ENCODE measurements around the gene ARHGAP25. TPM values are rescaled to one million over a fixed set of nuclear protein-coding genes. Genes with fewer than 3 reads are reported as not detected.

The ARHGAP25 gene
- total and polyA plus RNA-seq, 10 of the 15 experiments (the other 5 are each of a cell fraction or from before 2014, with no cell fraction given) = 0.15 to 1.0 (median 0.46) TPM

DNA sequence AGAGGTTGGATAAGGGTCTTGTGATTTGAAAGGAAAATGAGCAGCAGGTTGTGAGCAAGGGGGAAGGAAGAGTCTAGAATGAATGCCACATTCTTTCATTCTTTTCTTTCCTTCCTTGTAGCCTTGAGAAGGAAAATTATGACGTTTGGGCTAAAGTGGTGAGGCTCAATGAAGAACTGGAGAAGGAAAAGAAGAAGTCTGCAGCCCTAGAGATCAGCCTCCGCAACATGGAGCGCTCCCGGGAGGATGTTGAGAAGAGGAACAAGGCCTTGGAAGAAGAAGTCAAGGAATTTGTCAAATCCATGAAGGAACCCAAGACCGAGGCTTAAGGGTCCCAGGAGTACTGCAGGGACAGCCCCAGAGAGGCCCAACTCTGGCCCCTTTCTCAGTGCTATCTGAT is 91.3 kb downstream of the ARHGAP25 start (continued):
- TF ChIP-seq, protein P1, sequence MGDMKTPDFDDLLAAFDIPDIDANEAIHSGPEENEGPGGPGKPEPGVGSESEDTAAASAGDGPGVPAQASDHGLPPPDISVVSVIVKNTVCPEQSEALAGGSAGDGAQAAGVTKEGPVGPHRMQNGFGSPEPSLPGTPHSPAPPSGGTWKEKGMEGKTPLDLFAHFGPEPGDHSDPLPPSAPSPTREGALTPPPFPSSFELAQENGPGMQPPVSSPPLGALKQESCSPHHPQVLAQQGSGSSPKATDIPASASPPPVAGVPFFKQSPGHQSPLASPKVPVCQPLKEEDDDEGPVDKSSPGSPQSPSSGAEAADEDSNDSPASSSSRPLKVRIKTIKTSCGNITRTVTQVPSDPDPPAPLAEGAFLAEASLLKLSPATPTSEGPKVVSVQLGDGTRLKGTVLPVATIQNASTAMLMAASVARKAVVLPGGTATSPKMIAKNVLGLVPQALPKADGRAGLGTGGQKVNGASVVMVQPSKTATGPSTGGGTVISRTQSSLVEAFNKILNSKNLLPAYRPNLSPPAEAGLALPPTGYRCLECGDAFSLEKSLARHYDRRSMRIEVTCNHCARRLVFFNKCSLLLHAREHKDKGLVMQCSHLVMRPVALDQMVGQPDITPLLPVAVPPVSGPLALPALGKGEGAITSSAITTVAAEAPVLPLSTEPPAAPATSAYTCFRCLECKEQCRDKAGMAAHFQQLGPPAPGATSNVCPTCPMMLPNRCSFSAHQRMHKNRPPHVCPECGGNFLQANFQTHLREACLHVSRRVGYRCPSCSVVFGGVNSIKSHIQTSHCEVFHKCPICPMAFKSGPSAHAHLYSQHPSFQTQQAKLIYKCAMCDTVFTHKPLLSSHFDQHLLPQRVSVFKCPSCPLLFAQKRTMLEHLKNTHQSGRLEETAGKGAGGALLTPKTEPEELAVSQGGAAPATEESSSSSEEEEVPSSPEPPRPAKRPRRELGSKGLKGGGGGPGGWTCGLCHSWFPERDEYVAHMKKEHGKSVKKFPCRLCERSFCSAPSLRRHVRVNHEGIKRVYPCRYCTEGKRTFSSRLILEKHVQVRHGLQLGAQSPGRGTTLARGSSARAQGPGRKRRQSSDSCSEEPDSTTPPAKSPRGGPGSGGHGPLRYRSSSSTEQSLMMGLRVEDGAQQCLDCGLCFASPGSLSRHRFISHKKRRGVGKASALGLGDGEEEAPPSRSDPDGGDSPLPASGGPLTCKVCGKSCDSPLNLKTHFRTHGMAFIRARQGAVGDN (IDR thresholded peaks at IDR 0.05) = no peak
- TF ChIP-seq STAT3 (IDR thresholded peaks at IDR 0.05; ENCODE audit: low read depth, low read length) = no peak

- Histone ChIP-seq H3K27ac (ENCODE audit: control insufficient read depth, insufficient read depth) (no peak overlapping the region), H3K4me3 (no peak overlapping the region), H4K20me1 (ENCODE audit: control insufficient read depth, insufficient read depth) (no peaks in the 10 kb centered on the region; the same call in 1 of the 2 replicates), H3K9ac (ENCODE audit: control insufficient read depth, insufficient read depth, low read length) (no peak overlapping the region), H3K27me3 (replicated peaks in 1 of 2; ENCODE audit: control insufficient read depth in 2 of 2, insufficient read depth in 2 of 2, low read length in 1 of 2) (peaks cover 0 to 4% of the 10 kb centered on the region in 2 experiments; a peak in 2 of 4 replicates), H2AFZ (ENCODE audit: control insufficient read depth, low read depth, low read length) (no peak overlapping the region), H3K36me3 (ENCODE audit: control insufficient read depth in 2 of 2, insufficient read depth in 2 of 2, low read length in 1 of 2) (no peaks in the 10 kb centered on the region), H3K4me2 (ENCODE audit: control insufficient read depth, insufficient read depth) (no peak overlapping the region), H3K4me1 (ENCODE audit: control insufficient read depth, insufficient read depth, low read length) (peaks cover 9% of the 10 kb centered on the region), H3K9me3 (replicated peaks; ENCODE audit: control insufficient read depth, insufficient read depth, low read length) (no peaks in the 10 kb centered on the region), H3K79me2 (ENCODE audit: control insufficient read depth, insufficient read depth, low read length) (no peaks in the 10 kb centered on the region)
- SMC1A ChIA-PET (ENCODE audit: uncharacterized antibody, unreplicated experiment) = no interaction called here
- BruUV-seq (replicated peaks) = no TSS peak
- ATAC-seq (no peak), DNase-seq (ENCODE audit: low read depth, low spot score) (no peak), FAIRE-seq (no peak)
- intact Hi-C loops (cut with micrococcal nuclease; ENCODE audit: unreplicated experiment) (no loop called here), in situ Hi-C loops (cut with MboI) (no loop called here)
- 65% methylated on average over 4 of the region's 4 CpGs for WGBS (ENCODE audit: insufficient coverage, insufficient replicate concordance, low lambda C conversion rate, missing lambda C conversion rate)
- POLR2A ChIA-PET = no interaction called here
- CTCF ChIA-PET = no interaction called here
- RAD21 ChIA-PET (ENCODE audit: unreplicated experiment) = no interaction called here
- TF ChIP-seq CHD1 (IDR thresholded peaks at IDR 0.05; ENCODE audit: low read depth, low read length) = no peak
- TF ChIP-seq, protein P2, sequence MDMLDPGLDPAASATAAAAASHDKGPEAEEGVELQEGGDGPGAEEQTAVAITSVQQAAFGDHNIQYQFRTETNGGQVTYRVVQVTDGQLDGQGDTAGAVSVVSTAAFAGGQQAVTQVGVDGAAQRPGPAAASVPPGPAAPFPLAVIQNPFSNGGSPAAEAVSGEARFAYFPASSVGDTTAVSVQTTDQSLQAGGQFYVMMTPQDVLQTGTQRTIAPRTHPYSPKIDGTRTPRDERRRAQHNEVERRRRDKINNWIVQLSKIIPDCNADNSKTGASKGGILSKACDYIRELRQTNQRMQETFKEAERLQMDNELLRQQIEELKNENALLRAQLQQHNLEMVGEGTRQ (IDR thresholded peaks at IDR 0.05; ENCODE audit: borderline replicate concordance, low read depth, low read length) = no peak
- TF ChIP-seq, protein P3, sequence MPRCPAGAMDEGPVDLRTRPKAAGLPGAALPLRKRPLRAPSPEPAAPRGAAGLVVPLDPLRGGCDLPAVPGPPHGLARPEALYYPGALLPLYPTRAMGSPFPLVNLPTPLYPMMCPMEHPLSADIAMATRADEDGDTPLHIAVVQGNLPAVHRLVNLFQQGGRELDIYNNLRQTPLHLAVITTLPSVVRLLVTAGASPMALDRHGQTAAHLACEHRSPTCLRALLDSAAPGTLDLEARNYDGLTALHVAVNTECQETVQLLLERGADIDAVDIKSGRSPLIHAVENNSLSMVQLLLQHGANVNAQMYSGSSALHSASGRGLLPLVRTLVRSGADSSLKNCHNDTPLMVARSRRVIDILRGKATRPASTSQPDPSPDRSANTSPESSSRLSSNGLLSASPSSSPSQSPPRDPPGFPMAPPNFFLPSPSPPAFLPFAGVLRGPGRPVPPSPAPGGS (IDR thresholded peaks at IDR 0.05; ENCODE audit: borderline replicate concordance, insufficient read depth, low read depth, low read length, poor library complexity, severe bottlenecking) = no peak
- no peak for TF ChIP-seq KDM1A (IDR thresholded peaks at IDR 0.05; ENCODE audit: borderline replicate concordance)
- no peak for TF ChIP-seq IKZF1 (conservative IDR thresholded peaks at IDR 0.05)
- no peak for TF ChIP-seq STAT1 (conservative IDR thresholded peaks at IDR 0.05)
- TF ChIP-seq SUZ12 (IDR thresholded peaks at IDR 0.05; ENCODE audit: unreplicated experiment) = no peak
- TF ChIP-seq POLR2AphosphoS2 (IDR thresholded peaks at IDR 0.05; ENCODE audit: low read depth, low read length) = no peak
- no peak for TF ChIP-seq SMC3 (IDR thresholded peaks at IDR 0.05; ENCODE audit: borderline replicate concordance, low read length)
- no peak for TF ChIP-seq CBX3 (IDR thresholded peaks at IDR 0.05; ENCODE audit: borderline replicate concordance, low read depth)
- TF ChIP-seq HDGF (IDR thresholded peaks at IDR 0.05) = no peak
- no peak for TF ChIP-seq SIN3A (IDR thresholded peaks at IDR 0.05; ENCODE audit: low read depth, low read length)
Measured at GRCh38 chr2:68827666-68828065, 93.1 kb downstream of the ARHGAP25 start.

Measured in GM12878 (cell line).